Measurements from ENCODE around the gene FGF3.

DNA sequence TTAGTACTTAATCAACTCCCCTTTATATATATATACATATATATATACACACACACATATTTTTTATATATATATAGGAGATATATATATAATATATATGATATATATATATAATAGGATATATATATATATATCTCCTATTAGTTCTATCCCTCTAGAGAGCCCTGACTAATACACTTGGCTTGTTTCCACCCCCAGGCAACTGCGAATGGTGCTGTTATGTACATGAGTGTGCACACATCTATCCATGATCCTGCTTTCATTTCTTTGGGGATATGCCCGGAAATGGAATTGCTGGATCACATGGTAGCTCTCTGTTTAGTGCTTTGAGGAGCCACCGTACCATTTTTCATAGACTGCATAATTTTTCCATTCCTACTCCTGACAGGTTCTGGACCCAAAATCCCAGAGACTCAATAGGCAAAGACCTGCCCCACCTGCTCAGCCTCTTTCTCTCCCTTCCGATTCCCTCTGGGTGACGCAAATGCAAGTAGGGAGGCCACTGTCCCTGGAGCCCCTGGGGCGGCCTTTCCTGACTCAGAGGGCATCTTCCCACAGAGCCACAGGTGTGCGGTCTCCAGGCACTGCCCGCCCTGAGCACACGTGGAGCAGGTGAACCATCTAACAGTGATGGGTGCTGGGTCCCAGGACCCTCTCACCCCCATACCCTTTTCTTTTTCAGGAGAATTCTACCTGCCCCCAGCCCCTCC is 12.0 kb downstream of the FGF3 start:
- no peak for TF ChIP-seq POLR2AphosphoS5 (IDR thresholded peaks at IDR 0.05; ENCODE audit: low read length)
- TF ChIP-seq, protein P1, sequence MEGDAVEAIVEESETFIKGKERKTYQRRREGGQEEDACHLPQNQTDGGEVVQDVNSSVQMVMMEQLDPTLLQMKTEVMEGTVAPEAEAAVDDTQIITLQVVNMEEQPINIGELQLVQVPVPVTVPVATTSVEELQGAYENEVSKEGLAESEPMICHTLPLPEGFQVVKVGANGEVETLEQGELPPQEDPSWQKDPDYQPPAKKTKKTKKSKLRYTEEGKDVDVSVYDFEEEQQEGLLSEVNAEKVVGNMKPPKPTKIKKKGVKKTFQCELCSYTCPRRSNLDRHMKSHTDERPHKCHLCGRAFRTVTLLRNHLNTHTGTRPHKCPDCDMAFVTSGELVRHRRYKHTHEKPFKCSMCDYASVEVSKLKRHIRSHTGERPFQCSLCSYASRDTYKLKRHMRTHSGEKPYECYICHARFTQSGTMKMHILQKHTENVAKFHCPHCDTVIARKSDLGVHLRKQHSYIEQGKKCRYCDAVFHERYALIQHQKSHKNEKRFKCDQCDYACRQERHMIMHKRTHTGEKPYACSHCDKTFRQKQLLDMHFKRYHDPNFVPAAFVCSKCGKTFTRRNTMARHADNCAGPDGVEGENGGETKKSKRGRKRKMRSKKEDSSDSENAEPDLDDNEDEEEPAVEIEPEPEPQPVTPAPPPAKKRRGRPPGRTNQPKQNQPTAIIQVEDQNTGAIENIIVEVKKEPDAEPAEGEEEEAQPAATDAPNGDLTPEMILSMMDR (IDR thresholded peaks at IDR 0.05 in 2 of 3, conservative IDR thresholded peaks at IDR 0.05 in 1 of 3; ENCODE audit: control insufficient read depth in 2 of 3, extremely low read depth in 1 of 3, insufficient read depth in 1 of 3, low read depth in 3 of 3, low read length in 3 of 3) = no peak
- no peak for TF ChIP-seq EZH2 (IDR thresholded peaks at IDR 0.05; ENCODE audit: borderline replicate concordance, control insufficient read depth, low read depth, low read length)
- no peak for TF ChIP-seq SRF (IDR thresholded peaks at IDR 0.05; ENCODE audit: low read depth in 2 of 2, low read length in 2 of 2)
- TF ChIP-seq EP300 (IDR thresholded peaks at IDR 0.05; ENCODE audit: borderline replicate concordance in 1 of 2, control insufficient read depth in 1 of 2, low read depth in 2 of 2, low read length in 2 of 2) = no peak
